ENCODE measurements around the gene ZDHHC4. TPM values are rescaled to one million over a fixed set of nuclear protein-coding genes. Genes with fewer than 3 reads are reported as not detected.

Gene ZDHHC4
- total and polyA plus RNA-seq, 2 of the 8 experiments (the other 6 are each of a cell fraction or from before 2014, with no cell fraction given): 50.2 to 171 TPM

- TF ChIP-seq RAD21 (IDR thresholded peaks at IDR 0.05 in 1 of 2, conservative IDR thresholded peaks at IDR 0.05 in 1 of 2; ENCODE audit: low read depth in 2 of 2, low read length in 2 of 2) (no peak), KDM4A (IDR thresholded peaks at IDR 0.05; ENCODE audit: low read depth, low read length, severe bottlenecking) (no peak), SUZ12 (IDR thresholded peaks at IDR 0.05; ENCODE audit: low read length) (no peak), RBBP5 (IDR thresholded peaks at IDR 0.05; ENCODE audit: borderline replicate concordance, low read depth, low read length) (no peak), BACH1 (IDR thresholded peaks at IDR 0.05; ENCODE audit: low read length) (no peak)
These were observed 36.5 kb downstream of the ZDHHC4 start (continued) for GRCh38 chr7:6613706-6614105.

Measured in H1 (cell line).